NCI-H2196 (cell line): ENCODE measurements around the gene HCAR2.
"Not testable (repeated sequence)": the region's sequence is repeated elsewhere in the genome, so short reads cannot be mapped to it uniquely, and the experiment has no call there.

Experiments used
- DNase-seq: peaks from one replicate; lab custom pipeline; 2025; ENCODE audit not compliant: unreplicated experiment; lab: John Stamatoyannopoulos, UW

Gene HCAR2

GRCh38 chr12:122669397-122670070 lies 33.6 kb downstream of the HCAR2 start:
- DNase-seq, result no peak

DNA sequence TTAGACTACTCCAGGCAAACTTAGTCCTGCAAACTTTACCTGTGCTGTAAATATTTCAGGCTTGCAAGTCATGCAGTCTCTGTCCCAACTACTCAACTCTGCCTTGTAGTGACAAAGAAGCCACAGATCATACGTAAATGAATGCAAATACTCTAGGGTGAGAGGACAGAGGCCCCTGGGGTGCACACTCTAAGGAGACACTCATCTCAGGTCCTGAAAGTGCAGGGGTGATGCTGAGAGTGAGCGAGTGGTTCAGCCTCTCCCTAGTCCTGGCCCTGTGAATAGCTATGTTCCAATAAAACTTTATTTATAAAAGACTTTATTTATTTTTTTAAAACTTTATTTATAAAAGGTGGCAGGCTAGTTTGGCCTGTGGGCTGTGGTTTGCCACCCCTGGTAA lies 34.9 kb downstream of the HCAR2 start:
- no peak for DNase-seq

DNA sequence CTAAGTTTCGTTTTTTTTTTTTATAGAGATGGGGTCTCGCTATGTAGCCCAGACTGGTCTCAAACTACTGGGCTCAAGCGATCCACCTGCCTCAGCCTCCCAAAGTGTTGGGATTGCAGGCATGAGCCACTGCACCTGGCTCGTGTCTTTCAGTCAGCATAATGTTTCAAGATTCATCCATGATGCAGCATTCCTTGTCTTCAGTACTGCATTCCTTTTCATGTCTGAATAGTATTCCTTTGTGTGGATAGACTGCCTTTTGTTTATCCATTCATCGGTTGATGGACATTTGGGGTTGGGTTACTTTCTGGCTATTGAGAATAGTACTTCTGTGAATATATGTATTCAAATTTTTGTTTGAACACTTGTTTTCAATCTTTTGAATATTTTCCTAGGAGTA lies 37.4 kb downstream of the HCAR2 start:
- DNase-seq, result no peak

- DNase-seq, result no peak
Measured at GRCh38 chr12:122665349-122665748, 37.8 kb downstream of the HCAR2 start.

DNA sequence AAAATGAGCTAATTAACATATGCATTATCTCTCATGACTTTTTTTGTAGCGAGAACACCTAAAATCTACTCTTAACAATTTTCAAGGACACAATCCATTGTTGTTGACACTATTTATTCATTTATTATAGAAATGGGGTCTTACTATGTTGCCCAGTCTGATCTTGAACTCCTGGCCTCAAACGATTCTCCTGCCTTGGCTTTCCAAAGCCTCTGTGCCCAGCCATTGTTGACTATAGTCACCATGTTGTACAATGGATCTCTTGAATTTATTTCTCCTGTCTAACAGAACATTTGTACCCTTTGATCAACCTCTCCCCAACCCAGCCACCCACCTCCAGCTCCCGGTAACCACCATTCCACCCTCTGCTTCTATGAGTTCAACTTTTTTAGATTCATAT lies 41.2 kb downstream of the HCAR2 start:
- no peak for DNase-seq

GRCh38 chr12:122661246-122661645 lies 41.9 kb downstream of the HCAR2 start:
- DNase-seq, result no peak

GRCh38 chr12:122659579-122659978 lies 43.6 kb downstream of the HCAR2 start:
- DNase-seq, result no peak

DNA sequence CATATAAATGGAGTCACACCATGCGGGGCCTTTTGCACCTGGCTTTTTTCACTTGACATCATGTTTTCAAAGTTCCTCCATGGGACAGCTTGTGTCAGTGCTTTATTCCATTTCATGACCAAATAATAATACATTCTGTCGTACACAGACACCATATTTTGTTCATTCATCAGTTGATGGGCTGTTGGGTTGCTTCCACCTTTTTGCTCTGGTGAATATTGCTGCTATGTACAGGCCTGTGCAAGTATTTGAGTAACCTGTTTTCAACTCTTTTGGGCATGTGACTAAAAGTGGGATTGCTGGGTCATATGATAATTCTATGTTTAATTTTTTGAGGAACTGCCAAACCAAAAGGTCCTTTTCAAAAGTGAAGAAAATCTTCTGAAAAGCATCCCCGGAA lies 46.9 kb downstream of the HCAR2 start:
- no peak for DNase-seq

- DNase-seq, result not testable (repeated sequence)
Measured at GRCh38 chr12:122653291-122653690, 49.9 kb downstream of the HCAR2 start.

GRCh38 chr12:122651520-122652224 lies 51.5 kb downstream of the HCAR2 start:
- DNase-seq, result no peak
